Dendritic cell treated with granulocyte-macrophage colony-stimulating factor and Interleukin-4, amounts not matched to agents 40 ng/mL and 50 ng/mL, for 4 days (primary cell): Measurements from ENCODE around the gene MAS1L.

Experiments
- H3K27ac Mint-ChIP-seq: one replicate; pipeline ENCODE4 v1.8.0; 2022; ENCODE audit warnings: mild to moderate bottlenecking, mixed read lengths
- H3K27me3 Mint-ChIP-seq: one replicate; pipeline ENCODE4 v1.8.0; 2022; ENCODE audit warnings: mild to moderate bottlenecking, mixed read lengths
- H3K36me3 Mint-ChIP-seq: one replicate; pipeline ENCODE4 v1.8.0; 2022; ENCODE audit warnings: low read depth, mixed read lengths
- H3K4me1 Mint-ChIP-seq: one replicate; pipeline ENCODE4 v1.8.0; 2022; ENCODE audit warnings: low read depth, mixed read lengths
- H3K4me3 Mint-ChIP-seq: one replicate; pipeline ENCODE4 v1.8.0; 2022; ENCODE audit warnings: mild to moderate bottlenecking, moderate library complexity, mixed read lengths
- H3K9me3 Mint-ChIP-seq: one replicate; pipeline ENCODE4 v1.8.0; 2022; ENCODE audit warnings: mixed read lengths
- intact Hi-C: fragments of 100-400 bp; cut with micrococcal nuclease; formaldehyde crosslinking; loops from one replicate; pipeline ENCODE4 v1.15.0; 2022

MAS1L gene

GRCh38 chr6:29487660-29488059, at the start of gene MAS1L:
Gene MAS1L, minus strand, starts transcription at chr6:29487956. Its CDS starts 54 bp downstream, at chr6:29487902.
- Mint-ChIP-seq H3K27ac (no peak within 1 kb of the TSS), H3K9me3 (no peaks in the 10 kb centered on the region), H3K4me1 (no peaks in the 10 kb centered on the region), H3K36me3 (no peaks in the 10 kb centered on the region), H3K27me3 (no peaks in the 10 kb centered on the region), H3K4me3 (no peak within 1 kb of the TSS)
- intact Hi-C loops: no loop called here

GRCh38 chr6:29532320-29532951, 44.7 kb upstream of the MAS1L start:
- H3K36me3 Mint-ChIP-seq: no peaks in the 10 kb centered on the region
- no peaks in the 10 kb centered on the region for H3K4me1 Mint-ChIP-seq
- no peak overlapping the region for H3K27ac Mint-ChIP-seq
- no peak overlapping the region for H3K4me3 Mint-ChIP-seq
- H3K9me3 Mint-ChIP-seq: no peaks in the 10 kb centered on the region
- intact Hi-C loops: no loop called here
- no peaks in the 10 kb centered on the region for H3K27me3 Mint-ChIP-seq

DNA sequence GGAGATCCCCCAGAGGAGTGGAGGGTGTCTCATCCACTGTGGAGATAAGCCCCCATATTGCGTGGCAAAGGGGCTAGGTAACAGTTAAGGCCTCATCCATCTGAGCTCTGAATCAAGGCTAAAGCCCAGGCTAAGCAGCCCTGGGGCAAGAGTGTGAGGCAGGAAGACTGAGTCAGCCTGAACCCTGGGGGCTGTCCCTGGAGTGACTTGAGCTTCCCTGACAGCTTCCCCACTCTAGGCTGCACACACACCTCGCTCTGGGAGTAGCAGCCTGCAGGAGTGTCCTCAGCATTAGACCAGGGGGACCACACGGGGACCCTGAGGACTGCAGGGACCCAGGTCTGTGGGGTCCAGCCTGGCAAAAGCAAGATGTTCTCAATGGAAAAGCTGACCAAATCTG, 43.9 kb upstream of the MAS1L start:
- H3K27me3 Mint-ChIP-seq: no peaks in the 10 kb centered on the region
- H3K4me1 Mint-ChIP-seq: no peaks in the 10 kb centered on the region
- intact Hi-C loops: no loop called here
- H3K9me3 Mint-ChIP-seq: no peaks in the 10 kb centered on the region
- H3K36me3 Mint-ChIP-seq: no peaks in the 10 kb centered on the region
- no peak overlapping the region for H3K27ac Mint-ChIP-seq
- H3K4me3 Mint-ChIP-seq: no peak overlapping the region

GRCh38 chr6:29530671-29531310, 43.0 kb upstream of the MAS1L start:
- H3K4me3 Mint-ChIP-seq: no peak overlapping the region
- H3K4me1 Mint-ChIP-seq: no peaks in the 10 kb centered on the region
- no peak overlapping the region for H3K27ac Mint-ChIP-seq
- intact Hi-C loops: no loop called here
- no peaks in the 10 kb centered on the region for H3K27me3 Mint-ChIP-seq
- H3K36me3 Mint-ChIP-seq: no peaks in the 10 kb centered on the region
- H3K9me3 Mint-ChIP-seq: no peaks in the 10 kb centered on the region

DNA sequence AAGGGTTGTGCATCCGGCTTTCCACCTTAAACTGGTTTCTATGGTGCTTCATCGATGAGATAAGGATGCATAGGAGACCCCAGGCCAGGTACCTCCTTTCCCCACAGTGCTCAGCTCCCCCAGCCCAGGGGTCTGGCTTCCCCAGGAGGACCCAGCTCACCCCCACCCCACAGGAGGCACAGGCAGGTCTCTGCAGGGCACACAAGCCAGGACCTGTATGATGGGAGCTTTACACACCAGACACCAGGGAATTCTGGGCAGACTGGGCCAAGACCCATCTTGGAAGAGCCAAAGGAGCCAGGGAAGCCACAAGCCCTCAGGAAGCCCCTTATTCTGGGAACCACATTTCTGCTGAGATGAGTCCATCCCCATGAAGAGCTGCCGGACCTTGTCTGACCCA, 42.2 kb upstream of the MAS1L start:
- Mint-ChIP-seq H3K4me1 (no peaks in the 10 kb centered on the region), H3K9me3 (no peaks in the 10 kb centered on the region), H3K4me3 (no peak overlapping the region), H3K36me3 (no peaks in the 10 kb centered on the region), H3K27me3 (no peaks in the 10 kb centered on the region), H3K27ac (no peak overlapping the region)
- intact Hi-C loops: no loop called here

DNA sequence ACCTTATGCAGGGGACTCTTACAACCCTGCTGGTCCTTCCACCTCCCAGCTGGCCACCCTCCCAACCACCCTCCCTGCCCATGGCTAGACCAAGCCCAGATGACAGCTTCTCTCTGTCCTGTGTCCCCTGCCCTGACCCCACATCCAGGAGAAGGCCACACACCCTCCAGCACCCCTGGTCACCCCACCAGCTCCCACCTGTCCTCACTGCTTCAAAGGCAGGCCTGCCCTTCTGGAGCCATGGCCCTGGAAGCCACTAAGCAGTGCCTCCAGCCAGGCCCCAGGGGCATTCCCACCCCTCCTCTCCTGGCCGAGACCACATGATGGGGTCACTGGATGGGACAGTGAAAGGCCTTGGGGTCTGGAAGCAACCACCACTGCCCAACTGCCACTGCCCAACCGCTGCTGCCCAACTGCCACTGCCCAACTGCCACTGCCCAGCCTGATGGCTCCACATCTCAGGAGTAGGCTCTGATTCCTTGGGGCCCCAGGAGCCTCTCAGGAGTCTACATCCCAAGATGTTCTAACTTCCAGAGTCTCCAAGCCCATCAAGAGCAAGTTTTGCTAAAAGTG, 41.3 kb upstream of the MAS1L start:
- H3K4me1 Mint-ChIP-seq: no peaks in the 10 kb centered on the region

DNA sequence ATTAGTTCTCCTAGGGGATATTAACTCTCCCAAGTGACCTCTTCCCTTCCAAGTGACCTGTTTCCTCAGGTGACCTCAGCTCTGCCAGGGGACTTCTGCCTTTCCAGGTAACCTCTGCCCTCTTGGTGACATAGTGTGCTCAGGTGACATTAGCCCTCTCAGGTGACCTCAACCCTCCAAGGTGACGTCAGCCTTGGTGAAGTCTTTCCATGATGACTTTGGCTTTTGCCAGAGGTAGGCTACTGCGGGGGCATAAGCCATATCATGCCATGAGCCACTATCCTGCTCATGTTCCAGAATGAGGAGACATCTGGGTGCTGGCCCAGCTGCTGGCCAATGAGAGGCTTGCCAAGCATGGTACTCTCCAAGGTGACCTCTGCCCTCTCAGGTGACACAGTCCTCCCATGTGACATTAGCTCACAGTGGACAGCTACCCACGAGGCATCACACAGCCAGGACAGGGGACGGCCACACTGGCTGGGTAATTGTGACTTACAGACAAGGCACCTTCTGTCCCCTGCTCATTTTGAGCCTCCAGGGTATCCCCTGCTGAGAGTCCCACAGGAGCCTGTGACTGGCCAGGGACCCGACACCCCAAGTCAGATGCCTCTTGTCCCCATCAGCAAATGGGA, 40.7 kb upstream of the MAS1L start:
- Mint-ChIP-seq H3K27me3 (no peaks in the 10 kb centered on the region), H3K4me3 (no peak overlapping the region)

More for the DNA sequence above, 41.3 kb upstream of the MAS1L start:
- H3K9me3 Mint-ChIP-seq: no peaks in the 10 kb centered on the region
- H3K4me3 Mint-ChIP-seq: no peak overlapping the region
- no peak overlapping the region for H3K27ac Mint-ChIP-seq
- intact Hi-C loops: no loop called here
- no peaks in the 10 kb centered on the region for H3K36me3 Mint-ChIP-seq
- H3K27me3 Mint-ChIP-seq: no peaks in the 10 kb centered on the region

GRCh38 chr6:29527564-29527963, 39.8 kb upstream of the MAS1L start:
- no peak overlapping the region for H3K4me3 Mint-ChIP-seq
- no peaks in the 10 kb centered on the region for H3K36me3 Mint-ChIP-seq
- no peak overlapping the region for H3K27ac Mint-ChIP-seq
- no peaks in the 10 kb centered on the region for H3K4me1 Mint-ChIP-seq
- H3K27me3 Mint-ChIP-seq: no peaks in the 10 kb centered on the region
- peaks cover 7% of the 10 kb centered on the region for H3K9me3 Mint-ChIP-seq
- intact Hi-C loops: no loop called here

More for the DNA sequence above, 40.7 kb upstream of the MAS1L start:
- H3K27ac Mint-ChIP-seq: no peak overlapping the region
- H3K36me3 Mint-ChIP-seq: no peaks in the 10 kb centered on the region
- H3K4me1 Mint-ChIP-seq: no peaks in the 10 kb centered on the region
- H3K9me3 Mint-ChIP-seq: no peaks in the 10 kb centered on the region
- intact Hi-C loops: no loop called here

- Mint-ChIP-seq H3K27ac (no peak overlapping the region), H3K4me3 (no peak overlapping the region), H3K36me3 (no peaks in the 10 kb centered on the region), H3K4me1 (no peaks in the 10 kb centered on the region), H3K9me3 (peaks cover 9% of the 10 kb centered on the region), H3K27me3 (no peaks in the 10 kb centered on the region)
- intact Hi-C loops: no loop called here
Observed at GRCh38 chr6:29527126-29527525, 39.4 kb upstream of the MAS1L start.

DNA sequence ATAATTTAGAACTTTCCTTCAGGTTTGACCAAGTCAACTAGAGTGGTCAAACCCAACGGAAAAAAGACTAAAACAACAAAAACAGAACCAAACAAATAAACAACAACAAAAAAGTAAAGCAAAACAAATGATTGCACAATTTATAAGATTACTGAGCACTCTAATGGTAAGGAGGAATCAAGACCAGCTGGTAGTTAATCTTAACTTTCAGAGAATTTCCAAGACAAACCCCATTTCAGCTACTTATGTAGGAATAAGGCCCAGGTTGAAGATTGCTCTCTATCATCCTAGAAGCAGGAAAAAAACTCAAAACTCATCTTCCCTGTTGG, 37.5 kb upstream of the MAS1L start:
- Mint-ChIP-seq H3K27me3 (no peaks in the 10 kb centered on the region), H3K4me1 (no peaks in the 10 kb centered on the region), H3K4me3 (no peak overlapping the region), H3K27ac (no peak overlapping the region), H3K9me3 (peaks cover 9% of the 10 kb centered on the region), H3K36me3 (no peaks in the 10 kb centered on the region)
- intact Hi-C loops: no loop called here

DNA sequence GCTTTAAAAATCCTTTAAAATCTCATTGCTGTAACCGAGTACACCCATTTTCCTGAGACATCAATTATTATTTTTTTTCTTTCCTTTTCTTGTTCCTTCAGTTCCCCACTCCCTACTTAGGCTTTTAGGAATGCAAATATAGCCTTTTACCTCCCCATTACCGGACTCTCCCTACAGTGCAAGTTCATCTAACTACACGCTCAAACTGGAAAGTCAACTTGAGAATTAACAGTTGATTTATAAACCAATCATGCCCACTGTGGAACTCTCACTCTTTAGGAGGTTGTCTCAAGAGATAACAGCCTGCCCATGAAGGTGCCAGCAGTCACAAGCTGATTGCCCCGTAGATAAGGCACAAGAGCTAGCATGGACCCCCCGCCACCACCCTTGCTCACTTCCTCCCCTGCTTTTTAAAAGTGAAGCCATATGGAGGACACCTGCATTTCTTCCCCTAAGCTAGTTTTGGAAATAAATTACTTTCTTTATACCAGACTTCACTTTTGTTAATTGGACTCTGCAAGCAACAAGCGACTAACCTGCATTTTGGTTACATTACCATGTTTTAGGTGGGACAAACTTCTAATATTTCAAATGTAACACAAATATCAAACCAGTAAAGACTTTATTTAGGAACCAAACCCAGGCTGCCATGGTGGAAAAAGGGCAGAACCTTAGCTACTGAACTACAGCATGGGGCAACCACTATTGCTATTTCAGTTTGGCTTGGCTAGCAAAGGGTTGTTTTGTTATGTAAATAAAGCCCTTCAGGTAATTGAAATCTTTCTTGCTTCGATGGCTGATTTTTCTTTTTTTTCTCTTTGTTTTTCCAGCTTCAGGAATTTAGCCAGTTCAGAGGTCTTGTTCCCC, 36.9 kb upstream of the MAS1L start:
- H3K36me3 Mint-ChIP-seq: no peaks in the 10 kb centered on the region
- intact Hi-C loops: no loop called here
- no peak overlapping the region for H3K27ac Mint-ChIP-seq
- no peaks in the 10 kb centered on the region for H3K27me3 Mint-ChIP-seq
- H3K4me1 Mint-ChIP-seq: no peaks in the 10 kb centered on the region
- H3K9me3 Mint-ChIP-seq: peaks cover 9% of the 10 kb centered on the region
- no peak overlapping the region for H3K4me3 Mint-ChIP-seq

DNA sequence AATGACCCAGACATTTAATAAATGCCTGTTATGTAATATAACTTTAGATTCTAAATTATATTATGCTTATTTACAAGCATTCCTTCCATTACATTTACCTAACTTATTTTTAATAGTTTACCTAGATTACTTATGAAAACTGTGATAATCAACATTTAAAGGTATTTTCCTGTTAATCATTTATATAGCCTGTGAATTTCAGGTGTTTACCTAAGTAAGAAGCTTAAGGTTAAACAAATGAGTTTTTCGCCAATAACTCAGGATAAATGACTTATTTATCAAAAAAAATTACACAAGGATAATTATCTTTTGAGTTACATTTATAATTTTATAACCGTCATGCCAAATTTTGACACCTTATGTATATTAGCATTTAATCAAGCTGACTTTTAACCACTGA, 36.3 kb upstream of the MAS1L start:
- H3K27me3 Mint-ChIP-seq: no peaks in the 10 kb centered on the region
- no peaks in the 10 kb centered on the region for H3K36me3 Mint-ChIP-seq
- no peak overlapping the region for H3K4me3 Mint-ChIP-seq
- intact Hi-C loops: no loop called here
- no peak overlapping the region for H3K27ac Mint-ChIP-seq
- no peaks in the 10 kb centered on the region for H3K4me1 Mint-ChIP-seq
- peaks cover 9% of the 10 kb centered on the region for H3K9me3 Mint-ChIP-seq

DNA sequence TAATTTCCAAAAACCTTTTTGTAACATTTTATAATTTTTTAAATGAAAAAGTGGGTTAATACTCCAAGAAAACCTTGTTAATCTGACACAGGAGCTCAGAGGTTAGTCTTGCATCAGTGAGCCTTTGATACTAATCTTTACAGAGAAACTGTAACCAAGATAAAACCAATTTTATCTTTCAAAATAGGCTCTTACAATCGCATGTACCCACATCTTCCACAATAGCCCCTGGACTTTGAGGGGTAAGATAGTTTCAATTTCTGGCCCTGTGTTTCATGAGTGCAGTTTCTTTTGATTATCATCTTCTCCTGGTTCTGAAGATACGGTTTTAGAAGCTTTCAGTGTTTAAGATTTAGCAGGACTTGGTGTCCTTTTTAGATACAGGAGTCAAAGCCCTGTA, 34.5 kb upstream of the MAS1L start:
- H3K27ac Mint-ChIP-seq: no peak overlapping the region
- H3K27me3 Mint-ChIP-seq: no peaks in the 10 kb centered on the region
- peaks cover 9% of the 10 kb centered on the region for H3K9me3 Mint-ChIP-seq
- H3K4me1 Mint-ChIP-seq: no peaks in the 10 kb centered on the region
- intact Hi-C loops: no loop called here
- no peak overlapping the region for H3K4me3 Mint-ChIP-seq
- H3K36me3 Mint-ChIP-seq: no peaks in the 10 kb centered on the region
